ENCODE measurements around the gene ZNF543.
"Not testable (repeated sequence)": the region's sequence is repeated elsewhere in the genome, so short reads cannot be mapped to it uniquely, and the experiment has no call there.

The ZNF543 gene

GRCh38 chr19:57321116-57321515 lies 844 bp downstream of the ZNF543 start:
- DNase-seq (ENCODE audit: low spot score), result no peak

GRCh38 chr19:57321751-57322150 lies 1.5 kb downstream of the ZNF543 start:
- no peak for DNase-seq (ENCODE audit: low spot score)

- DNase-seq (ENCODE audit: low spot score), result no peak
These were observed 4.7 kb downstream of the ZNF543 start for GRCh38 chr19:57324992-57325391.

GRCh38 chr19:57327993-57328392 lies 7.7 kb downstream of the ZNF543 start:
- no peak for DNase-seq (ENCODE audit: low spot score)

GRCh38 chr19:57334191-57334590 lies 13.9 kb downstream of the ZNF543 start:
- DNase-seq (ENCODE audit: low spot score), result no peak

GRCh38 chr19:57338877-57339276 lies 18.6 kb downstream of the ZNF543 start:
- no peak for DNase-seq (ENCODE audit: low spot score)

- no peak for DNase-seq (ENCODE audit: low spot score)
These were observed 22.3 kb downstream of the ZNF543 start for GRCh38 chr19:57342582-57342981.

- no peak for DNase-seq (ENCODE audit: low spot score)
These were observed 27.9 kb downstream of the ZNF543 start for GRCh38 chr19:57348136-57348535.

GRCh38 chr19:57350877-57351805 lies 30.9 kb downstream of the ZNF543 start, which contains the start of gene ZNF304:
Gene ZNF304, plus strand, starts transcription at chr19:57351271. Its CDS starts 394 bp downstream, at chr19:57351665.
- DNase-seq (ENCODE audit: low spot score), result peak; percentile 95

- DNase-seq (ENCODE audit: low spot score), result peak; percentile 7
These were observed 31.6 kb downstream of the ZNF543 start for GRCh38 chr19:57351867-57352266.

- no peak for DNase-seq (ENCODE audit: low spot score)
These were observed 35.6 kb downstream of the ZNF543 start for GRCh38 chr19:57355916-57356315.

- DNase-seq (ENCODE audit: low spot score), result no peak
These were observed 37.1 kb downstream of the ZNF543 start for GRCh38 chr19:57357406-57357805.

GRCh38 chr19:57359300-57359699 lies 39.0 kb downstream of the ZNF543 start:
- no peak for DNase-seq (ENCODE audit: low spot score)

GRCh38 chr19:57362419-57362818 lies 42.1 kb downstream of the ZNF543 start:
- no peak for DNase-seq (ENCODE audit: low spot score)

GRCh38 chr19:57362997-57363687 lies 42.9 kb downstream of the ZNF543 start, which contains the start of the genes TRAPPC2B and ZNF547:
Gene TRAPPC2B, plus strand, starts transcription at chr19:57363551. Its CDS starts 1,283 bp downstream, at chr19:57364834.
Gene ZNF547, plus strand, starts transcription at chr19:57363551. Its CDS starts 5,005 bp downstream, at chr19:57368556.
- peak; percentile 95 for DNase-seq (ENCODE audit: low spot score)

- no peak for DNase-seq (ENCODE audit: low spot score)
These were observed 43.5 kb downstream of the ZNF543 start for GRCh38 chr19:57363688-57364181.

GRCh38 chr19:57366776-57367175 lies 46.5 kb downstream of the ZNF543 start:
- DNase-seq (ENCODE audit: low spot score), result no peak

- DNase-seq (ENCODE audit: low spot score), result no peak
These were observed 53.9 kb downstream of the ZNF543 start for GRCh38 chr19:57374179-57374578.

GRCh38 chr19:57374647-57375046 lies 54.4 kb downstream of the ZNF543 start:
- DNase-seq (ENCODE audit: low spot score), result not testable (repeated sequence)

GRCh38 chr19:57376151-57376550 lies 55.9 kb downstream of the ZNF543 start:
- DNase-seq (ENCODE audit: low spot score), result no peak

- DNase-seq (ENCODE audit: low spot score), result no peak
These were observed 57.4 kb downstream of the ZNF543 start for GRCh38 chr19:57377498-57378146.
